ENCODE results near the gene CLASP1. TPM values are rescaled to one million over a fixed set of nuclear protein-coding genes. Genes with fewer than 3 reads are reported as not detected.

Gene CLASP1
- total RNA-seq, 1 experiment from 2014 or later = 49.2 TPM

GRCh38 chr2:121510857-121511256 is 138.4 kb downstream of the CLASP1 start:
- TF ChIP-seq REST (IDR thresholded peaks at IDR 0.05; ENCODE audit: insufficient read depth in 1 of 2, low read depth in 2 of 2, low read length in 1 of 2) (no peak), CTCF (IDR thresholded peaks at IDR 0.05) (no peak), TCF7L2 (IDR thresholded peaks at IDR 0.05; ENCODE audit: low read depth, low read length) (no peak), POLR2AphosphoS5 (IDR thresholded peaks at IDR 0.05; ENCODE audit: low read depth, low read length) (no peak), SIN3A (IDR thresholded peaks at IDR 0.05; ENCODE audit: borderline replicate concordance, insufficient read depth, low read depth, low read length) (no peak)
- in situ Hi-C loops (cut with HindIII; ENCODE audit: low pct_unique_long_range_greater_than_20kb, low sequenced_read_pairs) = no loop called here
- intact Hi-C loops (cut with micrococcal nuclease; ENCODE audit: unreplicated experiment) = loop anchor here (10.0 kb wide), 1 partner anchor 106 kb away; no protein-coding TSS in a partner anchor
- CTCF ChIA-PET = interaction anchor here (0.7 kb wide), 1 partner anchor 181 kb away, joined by 4 read pairs; no protein-coding TSS in a partner anchor
- DNase-seq (ENCODE audit: low read depth, low spot score) (no peak), ATAC-seq (no peak)
- no peak overlapping the region for H3K27ac ChIP-seq (ENCODE audit: low read length)
- no TSS peak for BruUV-seq (replicated peaks)
- H3K4me1 ChIP-seq (ENCODE audit: control insufficient read depth, insufficient read depth, low read length) = no peaks in the 10 kb centered on the region
- H3K27me3 ChIP-seq (ENCODE audit: control insufficient read depth, insufficient read depth, low read length) = no peaks in the 10 kb centered on the region
- H3K4me3 ChIP-seq (ENCODE audit: low read depth in 2 of 2, low read length in 2 of 2) = no peak overlapping the region
- H3K36me3 ChIP-seq (ENCODE audit: control insufficient read depth, insufficient read depth, low read length) = peaks cover 2% of the 10 kb centered on the region
- no peaks in the 10 kb centered on the region for H3K9me3 ChIP-seq (ENCODE audit: control insufficient read depth, insufficient read depth, low read depth, low read length)
- POLR2A ChIA-PET = no interaction called here

GRCh38 chr2:121506621-121507020 is 142.6 kb downstream of the CLASP1 start:
- H3K9me3 ChIP-seq (ENCODE audit: control insufficient read depth, insufficient read depth, low read depth, low read length) = no peaks in the 10 kb centered on the region
- H3K4me1 ChIP-seq (ENCODE audit: control insufficient read depth, insufficient read depth, low read length) = no peaks in the 10 kb centered on the region
- DNase-seq (ENCODE audit: low read depth, low spot score) (no peak), ATAC-seq (no peak)
- in situ Hi-C loops (cut with HindIII; ENCODE audit: low pct_unique_long_range_greater_than_20kb, low sequenced_read_pairs) (no loop called here), intact Hi-C loops (cut with micrococcal nuclease; ENCODE audit: unreplicated experiment) (no loop called here)
- no peaks in the 10 kb centered on the region for H3K27me3 ChIP-seq (ENCODE audit: control insufficient read depth, insufficient read depth, low read length)
- BruUV-seq (replicated peaks) = no TSS peak
- H3K27ac ChIP-seq (ENCODE audit: low read length) = no peak overlapping the region
- ChIA-PET POLR2A (no interaction called here), CTCF (no interaction called here)
- TF ChIP-seq POLR2AphosphoS5 (IDR thresholded peaks at IDR 0.05; ENCODE audit: low read depth, low read length) (no peak), REST (IDR thresholded peaks at IDR 0.05; ENCODE audit: insufficient read depth in 1 of 2, low read depth in 2 of 2, low read length in 1 of 2) (no peak), CTCF (IDR thresholded peaks at IDR 0.05) (no peak), TCF7L2 (IDR thresholded peaks at IDR 0.05; ENCODE audit: low read depth, low read length) (no peak), SIN3A (IDR thresholded peaks at IDR 0.05; ENCODE audit: borderline replicate concordance, insufficient read depth, low read depth, low read length) (no peak)
- H3K4me3 ChIP-seq (ENCODE audit: low read depth in 2 of 2, low read length in 2 of 2) = no peak overlapping the region
- peaks cover 3% of the 10 kb centered on the region; the same call in 1 of the 2 replicates for H3K36me3 ChIP-seq (ENCODE audit: control insufficient read depth, insufficient read depth, low read length)
